Measurements from ENCODE around the gene MYO1B. TPM values are rescaled to one million over a fixed set of nuclear protein-coding genes. Genes with fewer than 3 reads are reported as not detected.

MYO1B gene
- total and polyA plus RNA-seq, 10 of the 15 experiments (the other 5 are each of a cell fraction or from before 2014, with no cell fraction given): 0.10 to 4.2 (median 1.6) TPM

DNA sequence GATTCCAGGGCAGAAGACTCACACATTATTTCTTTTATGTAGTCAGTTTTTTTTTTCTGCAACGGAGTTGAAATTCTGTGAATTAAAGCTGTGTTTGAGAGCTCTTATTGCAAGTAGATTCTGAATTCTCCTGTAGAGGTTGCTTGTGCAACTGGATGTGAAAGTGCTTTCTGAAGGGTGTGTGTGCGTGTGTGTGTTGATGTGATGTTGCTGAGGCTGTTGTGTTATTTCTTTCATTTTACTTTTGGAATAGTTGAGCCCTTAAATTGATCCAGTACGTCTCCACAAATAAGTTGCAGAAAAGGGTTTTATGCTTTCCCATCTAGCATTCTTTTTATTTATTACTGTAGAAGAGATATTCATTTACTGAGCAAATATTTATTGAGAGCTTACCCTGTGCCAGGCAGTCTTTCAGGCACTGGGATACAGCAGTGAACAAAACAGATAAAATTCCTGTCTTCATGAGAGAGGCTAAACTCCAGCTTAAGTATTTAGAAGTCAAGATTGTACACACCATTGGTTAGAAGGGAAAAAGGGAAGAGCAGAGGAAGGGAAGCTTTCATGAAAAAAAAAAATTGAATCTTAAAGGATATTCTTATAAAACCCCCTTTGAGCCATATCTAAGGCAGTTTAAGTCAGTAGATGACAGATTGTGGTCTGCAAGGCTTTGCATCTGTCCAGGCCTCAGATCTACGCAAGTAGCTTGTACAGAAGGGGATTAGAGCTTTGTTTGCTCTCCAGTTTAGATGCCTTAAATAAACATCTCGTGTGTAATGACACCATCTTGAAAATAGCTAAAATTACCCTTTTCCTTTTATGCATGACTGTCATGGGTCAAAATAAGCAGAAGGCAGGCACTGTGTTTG, 58.2 kb downstream of the MYO1B start (continued):
- TF ChIP-seq FOS (IDR thresholded peaks at IDR 0.05; ENCODE audit: borderline replicate concordance, extremely low read depth, insufficient read length) (no peak), ZZZ3 (IDR thresholded peaks at IDR 0.05; ENCODE audit: control insufficient read depth, insufficient read length, low read depth) (no peak)

DNA sequence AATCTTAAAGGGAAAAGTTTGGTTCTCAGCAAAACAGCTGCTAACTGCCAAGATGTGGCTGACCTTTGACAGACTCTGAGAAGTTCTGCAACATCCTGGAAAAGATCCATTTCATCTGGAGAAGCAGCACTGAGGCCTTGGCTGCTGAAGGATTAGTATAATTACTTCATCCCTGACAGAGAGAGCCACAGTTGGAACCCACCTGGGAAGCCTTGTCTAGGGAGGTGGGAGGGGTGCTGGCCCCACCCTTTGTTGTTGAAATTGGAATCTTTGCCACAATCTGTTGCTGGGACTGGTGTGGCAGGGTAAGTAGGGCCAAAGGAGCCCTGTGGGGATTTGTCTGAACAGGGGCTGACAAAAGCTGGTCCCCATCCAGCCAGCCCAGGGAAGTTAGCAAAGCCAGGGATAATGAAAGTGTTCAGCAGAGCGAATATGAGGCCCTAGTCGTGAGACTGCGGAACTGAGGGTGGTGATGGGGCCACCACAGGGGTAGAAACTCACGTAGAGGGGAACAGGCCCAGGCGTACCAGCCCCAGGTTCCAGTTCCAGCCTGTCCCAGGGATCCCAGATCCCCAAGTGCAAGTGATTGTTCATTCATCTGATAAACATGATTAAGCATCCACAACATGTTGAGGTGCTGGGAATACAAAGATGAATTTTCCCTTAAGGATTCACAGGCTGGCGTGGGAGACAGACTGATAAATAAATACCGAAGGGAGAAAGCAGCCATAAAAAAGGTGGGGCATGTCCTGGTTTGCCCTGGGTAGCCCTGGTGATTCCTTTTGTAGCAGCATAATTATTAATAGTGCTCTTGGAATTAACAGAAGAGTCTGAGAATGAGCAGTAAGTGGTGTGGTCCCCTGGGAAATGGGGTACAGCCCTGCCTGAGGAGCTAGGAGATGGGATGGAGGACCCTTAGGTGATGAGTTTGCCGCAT, 60.0 kb downstream of the MYO1B start:
- FAIRE-seq (no peak), ATAC-seq (no peak; the same call in 2 of the 3 replicates), DNase-seq (ENCODE audit: low read depth, low spot score) (no peak)
- Histone ChIP-seq H3K79me2 (ENCODE audit: control insufficient read depth, insufficient read depth, low read length) (no peaks in the 10 kb centered on the region), H3K36me3 (ENCODE audit: control insufficient read depth in 2 of 2, insufficient read depth in 2 of 2, low read length in 1 of 2) (no peaks in the 10 kb centered on the region), H3K27me3 (replicated peaks in 1 of 2; ENCODE audit: control insufficient read depth in 2 of 2, insufficient read depth in 2 of 2, low read length in 1 of 2) (peaks cover 0 to 3% of the 10 kb centered on the region in 2 experiments; a peak in 1 of 4 replicates), H4K20me1 (ENCODE audit: control insufficient read depth, insufficient read depth) (no peaks in the 10 kb centered on the region), H3K4me1 (ENCODE audit: control insufficient read depth, insufficient read depth, low read length) (no peaks in the 10 kb centered on the region), H2AFZ (ENCODE audit: control insufficient read depth, low read depth, low read length) (no peak overlapping the region), H3K9me3 (replicated peaks; ENCODE audit: control insufficient read depth, insufficient read depth, low read length) (no peaks in the 10 kb centered on the region), H3K4me3 (no peak overlapping the region), H3K4me2 (ENCODE audit: control insufficient read depth, insufficient read depth) (no peak overlapping the region), H3K9ac (ENCODE audit: control insufficient read depth, insufficient read depth, low read length) (no peak overlapping the region), H3K27ac (ENCODE audit: control insufficient read depth, insufficient read depth) (no peak overlapping the region)
- intact Hi-C loops (cut with micrococcal nuclease; ENCODE audit: unreplicated experiment) (loop anchor here (10.0 kb wide), 1 partner anchor 250 kb away; no protein-coding TSS in a partner anchor), in situ Hi-C loops (cut with MboI) (no loop called here)
- WGBS (ENCODE audit: insufficient coverage, insufficient replicate concordance, low lambda C conversion rate, missing lambda C conversion rate): 27% methylated on average over 8 of the region's 8 CpGs
- no TSS peak for BruUV-seq (replicated peaks)
- ChIA-PET CTCF (interaction anchor here (2.1 kb wide), 1 partner anchor 149 kb away, joined by 9 read pairs; no protein-coding TSS in a partner anchor), POLR2A (no interaction called here), RAD21 (ENCODE audit: unreplicated experiment) (no interaction called here), SMC1A (ENCODE audit: uncharacterized antibody, unreplicated experiment) (interaction anchor here (1.8 kb wide), 1 partner anchor 22 kb away, joined by 5 read pairs; no protein-coding TSS in a partner anchor)
- no peak for TF ChIP-seq SMAD1 (IDR thresholded peaks at IDR 0.05; ENCODE audit: low read depth, partially characterized antibody)
- no peak for TF ChIP-seq NR2C1 (IDR thresholded peaks at IDR 0.05)
- TF ChIP-seq, protein P1, sequence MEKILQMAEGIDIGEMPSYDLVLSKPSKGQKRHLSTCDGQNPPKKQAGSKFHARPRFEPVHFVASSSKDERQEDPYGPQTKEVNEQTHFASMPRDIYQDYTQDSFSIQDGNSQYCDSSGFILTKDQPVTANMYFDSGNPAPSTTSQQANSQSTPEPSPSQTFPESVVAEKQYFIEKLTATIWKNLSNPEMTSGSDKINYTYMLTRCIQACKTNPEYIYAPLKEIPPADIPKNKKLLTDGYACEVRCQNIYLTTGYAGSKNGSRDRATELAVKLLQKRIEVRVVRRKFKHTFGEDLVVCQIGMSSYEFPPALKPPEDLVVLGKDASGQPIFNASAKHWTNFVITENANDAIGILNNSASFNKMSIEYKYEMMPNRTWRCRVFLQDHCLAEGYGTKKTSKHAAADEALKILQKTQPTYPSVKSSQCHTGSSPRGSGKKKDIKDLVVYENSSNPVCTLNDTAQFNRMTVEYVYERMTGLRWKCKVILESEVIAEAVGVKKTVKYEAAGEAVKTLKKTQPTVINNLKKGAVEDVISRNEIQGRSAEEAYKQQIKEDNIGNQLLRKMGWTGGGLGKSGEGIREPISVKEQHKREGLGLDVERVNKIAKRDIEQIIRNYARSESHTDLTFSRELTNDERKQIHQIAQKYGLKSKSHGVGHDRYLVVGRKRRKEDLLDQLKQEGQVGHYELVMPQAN (conservative IDR thresholded peaks at IDR 0.05): no peak
- TF ChIP-seq BMI1 (IDR thresholded peaks at IDR 0.05; ENCODE audit: borderline replicate concordance): no peak
- TF ChIP-seq RAD21 (IDR thresholded peaks at IDR 0.05; ENCODE audit: insufficient read depth, low read depth, low read length): no peak
- TF ChIP-seq, protein P2, sequence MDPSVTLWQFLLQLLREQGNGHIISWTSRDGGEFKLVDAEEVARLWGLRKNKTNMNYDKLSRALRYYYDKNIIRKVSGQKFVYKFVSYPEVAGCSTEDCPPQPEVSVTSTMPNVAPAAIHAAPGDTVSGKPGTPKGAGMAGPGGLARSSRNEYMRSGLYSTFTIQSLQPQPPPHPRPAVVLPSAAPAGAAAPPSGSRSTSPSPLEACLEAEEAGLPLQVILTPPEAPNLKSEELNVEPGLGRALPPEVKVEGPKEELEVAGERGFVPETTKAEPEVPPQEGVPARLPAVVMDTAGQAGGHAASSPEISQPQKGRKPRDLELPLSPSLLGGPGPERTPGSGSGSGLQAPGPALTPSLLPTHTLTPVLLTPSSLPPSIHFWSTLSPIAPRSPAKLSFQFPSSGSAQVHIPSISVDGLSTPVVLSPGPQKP (IDR thresholded peaks at IDR 0.05; ENCODE audit: low read depth, low read length): no peak
- no peak for TF ChIP-seq NFXL1 (IDR thresholded peaks at IDR 0.05; ENCODE audit: borderline replicate concordance)
- no peak for TF ChIP-seq SMAD5 (IDR thresholded peaks at IDR 0.05; ENCODE audit: low read depth)
- no peak for TF ChIP-seq CHD1 (IDR thresholded peaks at IDR 0.05; ENCODE audit: low read depth, low read length)

Data from GM12878 (cell line).